Kidney (tissue), 14 donors: Measurements from ENCODE around the gene PDE4D. TPM values are rescaled to one million over a fixed set of nuclear protein-coding genes. Genes with fewer than 3 reads are reported as not detected.

Experiments
- DNase-seq, 5 donors: peaks; one replicate each; pipeline ENCODE4 v3.0.0-alpha.2; 2013 to 2020
- FAIRE-seq: peaks from 2 replicates; lab custom pipeline; 2012; peaks lifted over from hg19 to GRCh38; lab: Jason Lieb, UNC
- H3K27ac ChIP-seq, 2 donors: one replicate each; pipeline ENCODE4 v1.7.0; 2013; ENCODE audit warnings: low read depth in 2 of 2, low read length in 2 of 2, inconsistent platforms in 1 of 2
- H3K27me3 ChIP-seq: one replicate; pipeline ENCODE4 v1.7.1; 2013; ENCODE audit warnings: low read length, inconsistent platforms; ENCODE audit not compliant: control insufficient read depth, insufficient read depth
- H3K36me3 ChIP-seq, 3 donors: one replicate each; pipeline versions ENCODE4 v1.7.0 to v1.7.1; 2013; ENCODE audit warnings: low read length in 3 of 3, control low read depth in 1 of 3, inconsistent platforms in 1 of 3; ENCODE audit not compliant: insufficient read depth in 3 of 3, control insufficient read depth in 2 of 3
- H3K4me1 ChIP-seq, 3 donors: one replicate each; pipeline versions ENCODE4 v1.7.0 to v1.7.1; 2013; ENCODE audit warnings: low read length in 3 of 3, inconsistent platforms in 1 of 3, low read depth in 1 of 3; ENCODE audit not compliant: control insufficient read depth in 2 of 3, insufficient read depth in 2 of 3
- H3K4me3 ChIP-seq, 3 donors: one replicate each; pipeline versions ENCODE4 v1.7.0 to v1.8.1; 2013; ENCODE audit warnings: low read length in 3 of 3, control low read depth in 1 of 3, inconsistent platforms in 1 of 3
- H3K9ac ChIP-seq, 3 donors: one replicate each; pipeline versions ENCODE4 v1.7.0 to v1.7.1; 2013; ENCODE audit warnings: low read length in 3 of 3, control low read depth in 1 of 3, inconsistent platforms in 1 of 3
- H3K9me3 ChIP-seq, 3 donors: one replicate each; pipeline versions ENCODE4 v1.7.0 to v1.7.1; 2013; ENCODE audit warnings: low read length in 3 of 3, control low read depth in 1 of 3, inconsistent platforms in 1 of 3; ENCODE audit not compliant: control insufficient read depth in 2 of 3, insufficient read depth in 1 of 3
- intact Hi-C: fragments of 100-400 bp; cut with DNase I; formaldehyde crosslinking; loops from one replicate; pipeline ENCODE4 v1.11.1; 2022
- polyA plus RNA-seq: library from polyadenylated mRNA; stranded (reverse); fragments of 350-450 nt; fragmentation: Illumina TruSeq; extraction: RNeasy Lipid Tissue Mini Kit (QIAGEN cat#74804); gene quantifications from one replicate; pipeline ENCODE4 v1.2.3, GENCODE V29; 2014; ENCODE audit warnings: low read depth, low replicate concordance; ENCODE audit not compliant: insufficient read depth
- total RNA-seq: library from RNA; stranded (reverse); fragmentation: NEBNext Ultra II Directional; extraction: Animal tissue kit (Norgen Biotek cat#: 25700); gene quantifications from one replicate; pipeline ENCODE4 v1.2.1, GENCODE V29; 2021
- TF ChIP-seq, protein P1 (sequence below): IDR thresholded peaks from 3 replicates; pipeline ENCODE4 v1.5.1; 2012; ENCODE audit warnings: mild to moderate bottlenecking, moderate library complexity, borderline replicate concordance; ENCODE audit not compliant: insufficient read depth; ENCODE audit errors: extremely low read depth
- donor health status: control.
- donor health status: control.
- donor health status: control.
- donor health status: control.
- donor health status: control.
- donor health status: DM: yes; HTN: yes; CAD: no.
- donor health status: Normal renal cell carcinoma (clear cell type).

Gene PDE4D
- total and polyA plus RNA-seq, 2 donors from 2014 or later: 9.2 to 78.9 TPM

GRCh38 chr5:58967597-58968281 is 925.8 kb downstream of the PDE4D start:
- FAIRE-seq: no peak
- no peak overlapping the region for H3K9ac ChIP-seq
- no peaks in the 10 kb centered on the region for H3K36me3 ChIP-seq
- H3K4me3 ChIP-seq: no peak overlapping the region
- H3K27ac ChIP-seq: no peak overlapping the region
- TF ChIP-seq, protein P1, sequence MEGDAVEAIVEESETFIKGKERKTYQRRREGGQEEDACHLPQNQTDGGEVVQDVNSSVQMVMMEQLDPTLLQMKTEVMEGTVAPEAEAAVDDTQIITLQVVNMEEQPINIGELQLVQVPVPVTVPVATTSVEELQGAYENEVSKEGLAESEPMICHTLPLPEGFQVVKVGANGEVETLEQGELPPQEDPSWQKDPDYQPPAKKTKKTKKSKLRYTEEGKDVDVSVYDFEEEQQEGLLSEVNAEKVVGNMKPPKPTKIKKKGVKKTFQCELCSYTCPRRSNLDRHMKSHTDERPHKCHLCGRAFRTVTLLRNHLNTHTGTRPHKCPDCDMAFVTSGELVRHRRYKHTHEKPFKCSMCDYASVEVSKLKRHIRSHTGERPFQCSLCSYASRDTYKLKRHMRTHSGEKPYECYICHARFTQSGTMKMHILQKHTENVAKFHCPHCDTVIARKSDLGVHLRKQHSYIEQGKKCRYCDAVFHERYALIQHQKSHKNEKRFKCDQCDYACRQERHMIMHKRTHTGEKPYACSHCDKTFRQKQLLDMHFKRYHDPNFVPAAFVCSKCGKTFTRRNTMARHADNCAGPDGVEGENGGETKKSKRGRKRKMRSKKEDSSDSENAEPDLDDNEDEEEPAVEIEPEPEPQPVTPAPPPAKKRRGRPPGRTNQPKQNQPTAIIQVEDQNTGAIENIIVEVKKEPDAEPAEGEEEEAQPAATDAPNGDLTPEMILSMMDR: no peak
- no peaks in the 10 kb centered on the region for H3K27me3 ChIP-seq
- H3K4me1 ChIP-seq: no peaks in the 10 kb centered on the region
- intact Hi-C loops: no loop called here
- H3K9me3 ChIP-seq: no peaks in the 10 kb centered on the region
- no peak for DNase-seq

DNA sequence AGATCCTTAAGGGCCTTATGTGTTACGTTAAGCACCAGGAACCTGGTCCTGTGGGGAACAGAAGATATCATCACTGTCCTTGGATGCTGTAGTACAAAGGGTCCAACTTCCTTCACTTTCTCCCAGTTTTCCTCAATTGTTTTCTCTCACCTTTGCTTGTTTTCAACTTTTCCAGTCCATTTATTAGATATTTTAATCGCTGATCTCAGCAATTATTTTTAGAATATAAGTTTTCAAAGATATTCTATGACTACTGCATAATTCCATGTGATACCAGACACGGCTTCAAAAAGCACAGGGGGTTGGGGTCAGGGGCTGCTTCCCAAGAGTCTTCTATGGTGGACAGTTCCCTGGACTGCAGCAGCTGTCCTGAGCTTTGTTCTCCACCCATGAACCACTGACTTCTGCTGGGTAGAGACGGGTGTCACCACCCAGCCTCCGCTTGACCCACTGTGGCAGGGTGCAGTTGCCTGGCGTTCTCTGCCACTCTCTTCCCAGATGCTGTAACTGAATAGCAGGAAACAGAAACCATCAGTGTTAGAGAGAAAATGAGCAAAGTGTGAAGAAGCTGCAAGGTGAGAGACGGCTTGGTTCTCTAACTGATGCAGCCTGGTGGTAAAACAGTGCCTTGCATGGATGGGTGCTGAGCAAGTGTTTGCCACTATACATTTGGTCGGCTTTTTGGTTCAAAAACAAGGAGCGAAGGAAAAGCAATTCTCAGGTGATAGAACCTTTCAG is 927.7 kb downstream of the PDE4D start:
- no peaks in the 10 kb centered on the region for H3K36me3 ChIP-seq
- H3K4me1 ChIP-seq: no peaks in the 10 kb centered on the region
- DNase-seq: no peak
- H3K27me3 ChIP-seq: no peaks in the 10 kb centered on the region
- H3K9ac ChIP-seq: no peak overlapping the region
- no peaks in the 10 kb centered on the region for H3K9me3 ChIP-seq
- H3K4me3 ChIP-seq: no peak overlapping the region
- FAIRE-seq: no peak
- TF ChIP-seq, protein P1: no peak
- intact Hi-C loops: no loop called here
- H3K27ac ChIP-seq: no peak overlapping the region

DNA sequence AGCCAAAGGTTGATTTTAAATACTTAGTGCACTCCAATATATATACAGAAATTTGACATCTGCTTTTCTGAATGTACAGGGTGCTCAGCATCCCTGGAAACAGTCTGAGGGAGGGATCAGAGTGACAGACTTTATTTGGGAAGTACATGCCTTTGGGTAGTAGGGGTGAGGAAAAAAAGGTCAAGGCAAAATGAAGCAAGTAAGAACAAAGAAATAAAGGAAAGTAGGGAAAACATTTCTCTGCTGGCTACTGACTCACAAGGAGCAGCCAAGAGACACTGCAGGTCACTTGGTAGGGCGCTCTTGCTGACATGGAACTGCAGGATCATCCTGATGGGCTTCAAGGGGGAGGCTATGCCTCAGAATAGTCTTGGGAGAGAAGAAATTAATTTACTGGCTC is 929.7 kb downstream of the PDE4D start:
- Histone ChIP-seq H3K27me3 (no peaks in the 10 kb centered on the region), H3K36me3 (no peaks in the 10 kb centered on the region), H3K9me3 (no peaks in the 10 kb centered on the region), H3K4me3 (no peak overlapping the region), H3K27ac (no peak overlapping the region), H3K9ac (no peak overlapping the region), H3K4me1 (no peaks in the 10 kb centered on the region)
- FAIRE-seq (no peak), DNase-seq (no peak)
- TF ChIP-seq, protein P1: no peak
- intact Hi-C loops: no loop called here
